Stomach (tissue), 4 donors: ENCODE results near the gene MDFI.

Experiments used
- CTCF ChIP-seq, 7 experiments: fragments of 450-650 bp in 4 of 7; fragments of 200-600 bp in 3 of 7; sonication (generic) in 3 of 7; IDR thresholded peaks; one replicate each; pipeline ENCODE4 v1.5.1; 2016 to 2019; ENCODE audit warnings: antibody characterized with exemption in 7 of 7, control low read depth in 2 of 7, mild to moderate bottlenecking in 1 of 7
- EP300 ChIP-seq: sonication (generic); formaldehyde crosslinking; IDR thresholded peaks from one replicate; pipeline ENCODE4 v1.6.1; 2017; ENCODE audit warnings: antibody characterized with exemption

- TF ChIP-seq CTCF (IDR thresholded peaks at IDR 0.05), result no peak
- TF ChIP-seq EP300, result no peak
These were observed 15.4 kb downstream of the MDFI start for GRCh38 chr6:41653691-41654090.
